ENCODE data around the gene RAB8A. TPM values are rescaled to one million over a fixed set of nuclear protein-coding genes. Genes with fewer than 3 reads are reported as not detected.
A peak's percentile ranks its signal among the peaks of the same experiment; 100 is the strongest.

RAB8A gene
- total RNA-seq, 1 experiment from 2014 or later: 103 TPM

GRCh38 chr19:16073481-16073880 is 38.2 kb upstream of the RAB8A start:
- H4K8ac ChIP-seq (replicated peaks; ENCODE audit: insufficient read length, low read depth, low read length): no peak overlapping the region
- no peak overlapping the region for H3K56ac ChIP-seq (ENCODE audit: insufficient read length, low read depth, low read length)
- no peaks in the 10 kb centered on the region for H3K4me1 ChIP-seq (ENCODE audit: insufficient read depth, low read length)
- H3K27me3 Mint-ChIP-seq (ENCODE audit: low read depth): no peaks in the 10 kb centered on the region
- no peak for DNase-seq
- H3K9me3 ChIP-seq (ENCODE audit: control insufficient read depth, low read depth, low read length): no peaks in the 10 kb centered on the region
- no peak overlapping the region for H3K27ac ChIP-seq (ENCODE audit: insufficient read length, low read depth, low read length)
- peak overlapping the region in 1 of 2 experiments; percentile 36; a peak in 1 of 5 replicates for H3K4me3 Mint-ChIP-seq
- no peaks in the 10 kb centered on the region for H3K27me3 ChIP-seq (ENCODE audit: insufficient read depth, low read length)
- peaks cover 13% of the 10 kb centered on the region for H3K23me2 ChIP-seq (ENCODE audit: insufficient read length, low read depth, low read length, poor library complexity, severe bottlenecking)
- no peak overlapping the region for H3K4me2 ChIP-seq (ENCODE audit: insufficient read depth, insufficient read length, low read length)
- no peak overlapping the region for H3T11ph ChIP-seq (ENCODE audit: low read length)
- H3K9ac ChIP-seq (ENCODE audit: extremely low read depth, insufficient read length, low read length): no peak overlapping the region
- H3K4ac ChIP-seq (ENCODE audit: low read depth, low read length): no peak overlapping the region
- H3K36me3 Mint-ChIP-seq (ENCODE audit: insufficient read depth in 1 of 3, low read depth in 3 of 3): peaks cover 6 to 8% (median 7%) of the 10 kb centered on the region in 3 experiments
- no peak overlapping the region for H2AFZ ChIP-seq (ENCODE audit: low read length)
- TF ChIP-seq CTCF (conservative IDR thresholded peaks at IDR 0.05): no peak
- H3K14ac ChIP-seq (ENCODE audit: insufficient read depth, low read length): no peak overlapping the region
- no peak overlapping the region for H2BK5ac ChIP-seq (ENCODE audit: insufficient read length, low read length)
- peaks cover 11% of the 10 kb centered on the region; the same call in 1 of the 2 replicates for H3K79me2 ChIP-seq (ENCODE audit: insufficient read depth, low read length)
- H3K23ac ChIP-seq (ENCODE audit: insufficient read length, low read depth, low read length): no peak overlapping the region
- H4K20me1 ChIP-seq (ENCODE audit: control insufficient read depth, insufficient read depth, insufficient read length): no peaks in the 10 kb centered on the region
- H4K91ac ChIP-seq (ENCODE audit: insufficient read length, low read depth, low read length): no peak overlapping the region
- no peaks in the 10 kb centered on the region for H3K79me1 ChIP-seq (ENCODE audit: insufficient read depth, low read depth, low read length, poor library complexity, severe bottlenecking)
- no peak overlapping the region for H2BK12ac ChIP-seq (ENCODE audit: insufficient read length, low read depth, low read length)
- H2BK20ac ChIP-seq (ENCODE audit: low read depth, low read length, poor library complexity, severe bottlenecking): no peak overlapping the region
- WGBS (ENCODE audit: extremely low coverage, insufficient read length, low lambda C conversion rate): no CpG with 5 or more reads among the region's 7 CpGs
- no peak overlapping the region for H3K27ac Mint-ChIP-seq
- no peak overlapping the region for H2AK5ac ChIP-seq (ENCODE audit: insufficient read length, low read length)
- no peak overlapping the region for H4K5ac ChIP-seq (ENCODE audit: insufficient read length, low read depth, low read length)
- no peak overlapping the region for H2BK15ac ChIP-seq (ENCODE audit: low read depth, low read length)
- no peaks in the 10 kb centered on the region for H3K9me3 Mint-ChIP-seq
- peaks cover 25 to 27% of the 10 kb centered on the region in 2 experiments for H3K4me1 Mint-ChIP-seq
- H3K18ac ChIP-seq (ENCODE audit: insufficient read length, low read depth, low read length): no peak overlapping the region
- H2BK120ac ChIP-seq (ENCODE audit: low read depth, low read length, poor library complexity, severe bottlenecking): no peak overlapping the region

Data from H9 (cell line).